DND-41 (cell line): Measurements from ENCODE around the gene MX2.

Source experiments
- EZH2 ChIP-seq: IDR thresholded peaks from 3 replicates; pipeline ENCODE4 v1.6.1; 2012; ENCODE audit warnings: borderline replicate concordance, low read depth, mild to moderate bottlenecking, moderate library complexity, low read length, inconsistent platforms; ENCODE audit not compliant: severe bottlenecking
- TF ChIP-seq, protein P1 (sequence below): IDR thresholded peaks from 2 replicates; pipeline ENCODE4 v1.5.1; 2012; ENCODE audit warnings: borderline replicate concordance, low read length, moderate library complexity, mild to moderate bottlenecking; ENCODE audit not compliant: poor library complexity, severe bottlenecking; ENCODE audit errors: extremely low read depth

GRCh38 chr21:41326414-41327080, 35.3 kb upstream of the MX2 start:
- TF ChIP-seq, protein P1, sequence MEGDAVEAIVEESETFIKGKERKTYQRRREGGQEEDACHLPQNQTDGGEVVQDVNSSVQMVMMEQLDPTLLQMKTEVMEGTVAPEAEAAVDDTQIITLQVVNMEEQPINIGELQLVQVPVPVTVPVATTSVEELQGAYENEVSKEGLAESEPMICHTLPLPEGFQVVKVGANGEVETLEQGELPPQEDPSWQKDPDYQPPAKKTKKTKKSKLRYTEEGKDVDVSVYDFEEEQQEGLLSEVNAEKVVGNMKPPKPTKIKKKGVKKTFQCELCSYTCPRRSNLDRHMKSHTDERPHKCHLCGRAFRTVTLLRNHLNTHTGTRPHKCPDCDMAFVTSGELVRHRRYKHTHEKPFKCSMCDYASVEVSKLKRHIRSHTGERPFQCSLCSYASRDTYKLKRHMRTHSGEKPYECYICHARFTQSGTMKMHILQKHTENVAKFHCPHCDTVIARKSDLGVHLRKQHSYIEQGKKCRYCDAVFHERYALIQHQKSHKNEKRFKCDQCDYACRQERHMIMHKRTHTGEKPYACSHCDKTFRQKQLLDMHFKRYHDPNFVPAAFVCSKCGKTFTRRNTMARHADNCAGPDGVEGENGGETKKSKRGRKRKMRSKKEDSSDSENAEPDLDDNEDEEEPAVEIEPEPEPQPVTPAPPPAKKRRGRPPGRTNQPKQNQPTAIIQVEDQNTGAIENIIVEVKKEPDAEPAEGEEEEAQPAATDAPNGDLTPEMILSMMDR = no peak
- TF ChIP-seq EZH2 = no peak
